ENCODE results near the gene VAV2.

Gene VAV2

GRCh38 chr9:133848471-133849109 lies 143.5 kb downstream of the VAV2 start:
- no peak for DNase-seq

- no peak for DNase-seq
These were observed 145.5 kb downstream of the VAV2 start for GRCh38 chr9:133846483-133847090.

GRCh38 chr9:133845440-133845839 lies 146.7 kb downstream of the VAV2 start:
- no peak for DNase-seq

DNA sequence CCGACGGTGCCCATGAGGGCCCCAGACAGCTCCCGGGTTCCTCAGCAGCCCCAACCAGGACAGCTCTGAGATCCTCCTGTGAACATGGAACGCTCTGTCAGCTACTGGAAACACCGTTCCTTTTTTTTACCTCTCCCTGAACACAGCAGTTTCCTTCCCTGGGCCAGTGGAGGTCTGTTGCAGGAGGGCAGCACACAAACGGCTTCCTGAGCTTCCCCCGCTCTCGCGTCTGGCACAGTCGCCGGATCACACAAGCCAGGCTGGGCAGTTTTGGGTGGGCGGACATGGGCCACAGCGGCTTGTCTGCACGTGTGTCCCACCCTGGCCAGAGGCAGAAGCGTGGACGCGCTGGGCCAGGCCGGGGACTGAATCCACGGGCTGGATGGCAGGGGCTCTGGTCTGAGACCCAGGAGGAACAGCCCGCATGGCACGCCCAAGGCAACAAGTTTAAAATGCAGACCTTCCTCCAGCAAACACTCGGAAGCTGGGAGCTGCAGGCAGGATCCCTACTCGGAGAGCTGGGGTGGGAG lies 147.2 kb downstream of the VAV2 start:
- DNase-seq = no peak

- no peak for DNase-seq
These were observed 147.7 kb downstream of the VAV2 start for GRCh38 chr9:133844398-133844784.

DNA sequence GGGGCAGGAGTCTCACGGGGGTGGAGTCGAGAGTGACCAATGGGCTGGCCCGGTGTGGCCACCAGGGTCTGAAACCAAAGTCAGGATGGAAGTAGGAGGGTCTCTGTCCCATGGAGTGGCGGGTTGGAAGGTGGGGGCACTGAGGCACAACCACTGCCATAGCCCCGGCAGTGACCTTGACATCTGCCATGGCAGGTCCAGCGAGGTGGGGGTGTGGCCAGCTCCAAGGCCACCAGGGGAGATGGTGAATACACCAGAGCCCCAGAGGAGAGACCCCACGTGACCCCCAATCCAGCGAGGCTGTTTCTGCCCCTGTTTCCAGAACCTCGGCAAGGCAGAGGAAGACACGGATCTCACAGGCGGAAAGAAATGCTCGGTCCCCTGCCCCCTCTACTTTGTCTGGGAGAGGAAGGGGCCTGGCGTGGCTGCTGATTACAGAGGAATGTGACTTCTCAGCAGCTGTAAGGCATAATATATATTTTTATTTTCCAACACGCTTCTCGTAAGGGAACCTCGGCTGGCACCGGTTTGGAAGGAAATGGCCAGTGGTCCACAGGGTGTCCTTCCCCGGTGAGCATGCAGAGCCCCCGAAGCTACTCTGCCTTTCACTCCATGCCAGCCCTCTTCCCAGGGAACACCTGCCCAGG lies 148.2 kb downstream of the VAV2 start:
- DNase-seq = no peak

GRCh38 chr9:133843250-133843649 lies 148.9 kb downstream of the VAV2 start:
- no peak for DNase-seq

DNA sequence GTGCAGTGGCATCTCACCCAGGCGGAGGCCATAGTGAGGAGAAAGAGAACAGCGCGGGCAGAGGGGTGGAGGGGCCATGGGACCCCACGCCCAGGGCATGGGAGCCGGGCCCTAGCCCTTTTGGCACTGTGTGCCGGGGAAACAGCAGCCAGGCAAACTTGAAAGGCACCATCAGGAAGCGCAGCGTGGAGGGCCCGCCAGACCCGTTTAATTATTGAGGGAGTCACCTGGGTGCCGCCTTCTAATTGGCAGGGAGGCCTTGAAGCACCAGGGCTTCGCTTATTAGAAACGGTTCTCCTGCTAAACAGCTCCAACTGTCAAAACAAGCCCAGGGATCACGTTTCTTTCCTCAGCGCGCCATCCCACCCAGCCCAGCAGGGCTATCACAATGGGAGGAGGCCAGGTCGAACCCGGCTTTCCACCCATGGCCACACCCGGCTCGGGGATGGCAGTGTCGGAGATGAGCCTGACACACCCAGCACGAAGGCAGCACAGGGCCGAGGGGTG lies 149.3 kb downstream of the VAV2 start:
- DNase-seq = no peak

DNA sequence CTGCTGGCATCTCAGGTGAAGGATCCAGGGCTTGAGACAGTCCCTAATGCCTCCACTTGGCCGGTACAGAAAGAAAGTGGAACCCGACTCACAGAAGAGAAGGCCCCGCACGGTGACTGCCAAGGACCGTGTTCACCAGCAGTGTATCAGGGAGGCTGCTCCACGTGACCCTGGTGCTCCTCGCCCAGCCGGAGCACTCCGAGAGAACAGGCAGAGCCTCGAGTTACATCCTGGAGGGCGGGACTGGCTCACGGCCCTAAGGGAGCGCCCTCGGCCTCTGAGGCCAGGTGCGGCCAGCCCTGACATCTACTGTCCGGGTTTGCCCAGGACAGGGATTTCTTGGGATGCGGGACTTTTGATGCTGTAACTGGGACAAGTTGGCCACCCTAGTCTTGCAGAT lies 149.9 kb downstream of the VAV2 start:
- DNase-seq = no peak

- DNase-seq = no peak
These were observed 150.8 kb downstream of the VAV2 start for GRCh38 chr9:133841167-133841812.

DNA sequence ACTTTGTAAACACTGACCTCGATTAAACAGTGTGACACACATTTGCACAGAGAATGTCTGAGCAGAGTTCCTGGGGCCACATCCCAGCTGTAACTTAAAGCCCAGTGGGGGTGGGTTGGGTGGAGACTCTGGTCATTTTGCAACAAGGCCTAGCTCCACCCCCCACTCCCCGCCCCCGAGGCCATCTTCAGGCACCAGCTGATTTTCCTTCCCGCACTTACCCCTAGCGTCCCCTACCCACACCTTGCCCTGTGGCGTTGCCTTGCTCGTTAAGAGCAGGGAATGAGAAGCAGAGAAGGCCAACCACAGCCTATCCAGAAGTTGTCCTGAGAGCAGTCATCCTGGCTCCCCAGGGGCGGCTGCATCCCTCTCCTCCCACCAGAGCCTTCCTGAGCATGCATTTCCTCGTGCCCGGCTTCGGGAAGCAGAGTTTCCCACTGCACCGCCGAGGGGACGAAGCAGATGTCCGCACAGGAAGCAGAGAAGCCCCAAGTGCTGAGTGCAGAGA lies 152.2 kb downstream of the VAV2 start:
- DNase-seq = no peak

DNA sequence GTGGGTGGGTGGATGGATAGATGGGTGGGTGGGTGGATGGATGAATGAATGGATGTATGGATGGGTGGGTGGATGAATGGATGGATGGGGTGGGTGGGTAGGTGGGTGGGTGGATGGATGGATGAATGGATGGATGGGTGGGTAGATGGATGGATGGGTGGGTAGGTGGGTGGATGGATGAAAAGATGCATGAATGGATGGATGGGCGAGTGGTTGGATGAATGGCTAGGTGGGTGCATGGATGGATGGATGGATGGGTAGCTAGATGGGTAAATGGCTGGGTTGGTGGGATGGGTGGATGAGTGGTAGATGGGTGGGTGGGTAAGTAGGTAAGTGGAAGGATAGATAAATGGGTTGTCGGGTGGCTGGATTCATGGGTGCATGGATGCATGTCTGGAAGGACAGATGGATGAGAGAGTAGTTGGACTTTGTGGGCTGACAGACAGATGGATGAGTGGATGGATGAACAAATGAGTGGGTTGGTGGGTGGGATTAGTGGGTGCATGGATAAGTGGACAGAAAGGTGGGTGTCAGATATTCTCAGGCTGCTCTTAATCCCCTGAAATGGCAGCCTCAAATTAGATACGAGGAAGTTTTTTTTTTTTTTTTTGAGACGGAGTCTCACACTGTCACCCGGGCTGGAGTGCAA lies 153.1 kb downstream of the VAV2 start:
- DNase-seq = no peak

DNA sequence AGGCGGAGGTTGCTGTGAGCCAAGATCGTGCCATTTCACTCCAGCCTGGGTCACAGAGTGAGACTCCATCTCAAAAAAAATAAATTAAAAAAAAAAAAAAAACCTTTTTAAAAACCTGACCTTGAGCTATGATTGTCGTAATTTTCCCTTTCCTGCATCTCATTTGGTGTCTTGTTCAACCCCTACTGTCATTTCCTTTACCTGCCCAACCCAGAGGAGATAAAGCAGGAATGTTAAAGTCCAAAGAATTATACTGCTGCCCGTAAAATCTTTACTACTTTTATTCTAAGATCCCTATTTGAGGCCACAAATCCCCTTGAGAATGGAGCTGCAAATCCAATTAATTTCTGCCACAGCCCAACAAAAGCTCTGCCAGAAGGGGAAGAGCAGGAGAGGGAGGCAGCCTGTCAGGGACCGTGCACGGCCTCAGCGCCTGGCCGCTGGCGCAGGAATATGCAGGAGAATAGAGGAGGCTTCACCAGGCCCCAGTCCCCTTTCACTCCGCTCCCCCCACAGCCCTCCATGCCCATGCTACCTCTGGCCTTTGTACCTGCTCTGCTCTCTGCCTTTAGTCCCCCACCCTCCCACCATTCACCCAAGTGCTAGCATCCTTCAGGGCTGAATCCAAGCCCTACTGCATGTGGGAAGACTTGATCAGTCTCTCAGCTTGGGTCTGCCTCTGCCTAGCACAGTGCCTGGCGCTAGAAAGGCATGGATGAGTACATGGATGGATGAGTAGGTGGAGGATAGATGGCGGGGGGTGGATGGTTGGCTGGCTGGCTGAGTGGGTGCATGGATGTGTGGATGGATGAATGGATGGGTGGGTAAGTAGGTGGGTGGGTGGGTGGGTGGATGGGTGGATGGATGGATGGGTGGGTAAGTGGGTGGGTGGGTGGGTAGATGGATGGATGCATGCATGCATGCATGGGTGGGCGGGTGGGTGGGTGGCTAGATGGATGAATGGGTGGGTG lies 154.2 kb downstream of the VAV2 start:
- DNase-seq = no peak

DNA sequence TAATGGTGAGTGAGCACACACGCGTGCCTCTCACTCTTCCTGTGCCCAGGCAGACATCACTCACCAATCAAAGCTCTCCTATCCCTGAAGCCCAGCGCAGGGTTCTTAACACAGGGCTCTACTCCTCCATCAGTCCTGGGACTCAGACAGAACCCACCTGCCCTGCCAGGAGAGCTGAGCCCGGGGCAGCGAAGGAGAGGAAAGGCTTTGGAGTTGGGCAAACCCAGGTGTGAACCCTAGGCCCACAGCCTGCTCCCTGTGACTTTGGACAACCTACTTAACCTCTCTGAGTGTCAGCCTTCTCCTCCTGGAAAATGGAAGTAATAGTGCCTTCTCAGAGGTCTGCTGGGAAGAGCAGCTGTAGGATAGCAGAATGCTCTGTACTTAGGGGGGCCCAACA lies 155.3 kb downstream of the VAV2 start:
- DNase-seq = no peak

DNA sequence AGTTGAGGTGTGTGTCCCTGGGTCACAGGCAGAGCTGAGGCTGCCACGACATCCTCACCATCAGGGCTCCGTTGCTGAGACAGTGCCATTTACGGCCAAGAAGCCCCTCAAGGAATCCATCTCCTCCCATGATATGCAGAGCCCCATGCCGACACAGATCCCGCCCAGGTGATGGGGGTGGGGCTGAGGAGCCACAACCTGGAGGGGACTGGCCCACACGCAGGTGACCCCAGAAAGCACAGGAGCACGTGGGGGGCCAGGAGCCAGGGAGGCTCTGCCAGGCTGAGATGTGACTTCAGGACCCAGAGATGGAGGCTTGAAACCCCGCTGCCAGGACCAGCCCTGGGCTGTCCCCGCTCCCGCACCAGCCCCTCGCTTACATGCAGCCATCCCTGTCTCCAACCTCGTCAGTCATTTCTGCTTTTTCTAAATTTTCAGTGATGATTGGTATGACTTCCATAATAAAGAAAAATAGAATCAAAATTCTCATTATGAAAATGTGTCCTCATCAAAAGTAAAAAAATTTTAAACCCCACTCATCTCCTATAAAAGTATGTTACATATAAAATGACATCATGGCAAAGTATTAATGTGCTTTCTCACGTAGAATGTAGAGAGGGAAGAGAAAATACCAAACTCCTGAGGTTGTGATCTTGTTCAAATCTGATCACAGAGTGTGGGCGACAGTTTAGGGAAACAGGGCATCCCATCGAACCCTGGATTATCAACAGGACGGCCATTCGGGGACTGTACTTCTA lies 155.9 kb downstream of the VAV2 start:
- no peak for DNase-seq

DNA sequence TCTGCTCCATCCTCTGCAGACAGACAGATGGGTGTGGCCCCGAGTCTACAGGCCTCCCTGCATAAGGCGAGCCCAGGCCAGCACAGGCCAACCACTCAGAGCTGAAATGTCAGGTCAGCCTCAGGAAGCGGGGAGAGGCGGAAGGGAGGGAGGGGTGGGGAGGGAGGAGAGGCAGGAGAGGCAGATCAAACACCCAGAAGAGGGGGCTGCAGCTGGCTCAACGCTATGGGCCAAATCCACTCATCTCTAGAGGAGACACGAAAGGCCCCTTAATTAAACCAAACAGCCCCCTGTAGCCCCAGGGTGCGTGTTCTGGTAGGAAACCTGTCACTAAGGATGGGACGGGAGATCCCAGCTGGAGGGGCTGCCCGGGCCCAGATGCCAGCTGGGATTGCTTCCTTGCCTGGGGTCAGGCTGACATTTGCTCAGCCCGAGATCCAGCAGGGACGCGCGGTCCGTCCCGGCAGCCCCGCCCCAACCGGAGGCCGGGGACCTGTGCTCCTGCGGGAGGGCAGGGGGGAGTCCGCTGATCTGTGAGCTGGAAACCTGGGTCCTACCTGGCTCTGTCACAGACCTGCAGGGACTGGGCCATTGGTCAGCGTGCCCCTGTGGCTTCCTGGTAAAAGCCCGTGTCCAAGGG lies 156.7 kb downstream of the VAV2 start:
- no peak for DNase-seq

GRCh38 chr9:133834080-133834976 lies 157.8 kb downstream of the VAV2 start:
- DNase-seq = no peak

- no peak for DNase-seq
These were observed 158.6 kb downstream of the VAV2 start for GRCh38 chr9:133833388-133834025.

- DNase-seq = no peak
These were observed 159.2 kb downstream of the VAV2 start for GRCh38 chr9:133832877-133833276.

Measured in activated CD4-positive, alpha-beta T cell treated with anti-CD3 and anti-CD28 coated beads, Interleukin-2, amount 50 U/mL, for 48 hours (primary cell).